GM23338 (cell line): Measurements from ENCODE around the gene ONECUT3.

Experiments used
- CREB1 ChIP-seq: fragments of 250-450 bp; sonication (Bioruptor Pico); IDR thresholded peaks from 2 replicates; pipeline ENCODE4 v1.5.0; 2020; ENCODE audit warnings: low read depth, mild to moderate bottlenecking, moderate library complexity
- CTCF ChIP-seq, 2 experiments: fragments of 200-600 bp in 1 of 2; sonication (generic) in 1 of 2; conservative IDR thresholded peaks; 2 replicates each; pipeline versions ENCODE4 v1.5.1 to v1.6.1; 2016 to 2017; ENCODE audit warnings: antibody characterized with exemption in 2 of 2, low read depth in 2 of 2, mild to moderate bottlenecking in 2 of 2, moderate library complexity in 1 of 2
- ETS1 ChIP-seq: IDR thresholded peaks from 2 replicates; pipeline ENCODE4 v1.6.1; 2016; ENCODE audit warnings: antibody characterized with exemption
- EZH2 ChIP-seq: fragments of 200-600 bp; sonication (generic); IDR thresholded peaks from one replicate; pipeline ENCODE4 v1.8.0; 2017; ENCODE audit warnings: antibody characterized with exemption, mild to moderate bottlenecking, low read depth; ENCODE audit not compliant: unreplicated experiment
- EZH2phosphoT487 ChIP-seq: fragments of 200-600 bp; sonication (generic); IDR thresholded peaks from one replicate; pipeline ENCODE4 v1.8.1; 2018; ENCODE audit warnings: antibody characterized with exemption; ENCODE audit not compliant: unreplicated experiment
- JUNB ChIP-seq: IDR thresholded peaks from one replicate; pipeline ENCODE4 v1.6.1; 2016; ENCODE audit warnings: antibody characterized with exemption; ENCODE audit not compliant: unreplicated experiment
- NANOG ChIP-seq: IDR thresholded peaks from 2 replicates; pipeline ENCODE4 v1.6.1; 2016; ENCODE audit warnings: antibody characterized with exemption, borderline replicate concordance
- POLR2AphosphoS5 ChIP-seq: IDR thresholded peaks from 2 replicates; pipeline ENCODE4 v1.6.1; 2016; ENCODE audit warnings: antibody characterized with exemption, low read depth
- REST ChIP-seq: IDR thresholded peaks from one replicate; pipeline ENCODE4 v1.6.1; 2018; ENCODE audit warnings: antibody characterized with exemption; ENCODE audit not compliant: unreplicated experiment
- STAT1 ChIP-seq: IDR thresholded peaks from one replicate; pipeline ENCODE4 v1.6.1; 2016; ENCODE audit warnings: antibody characterized with exemption; ENCODE audit not compliant: unreplicated experiment
- ZNF114 ChIP-seq: fragments of 250-450 bp; sonication (Bioruptor Pico); IDR thresholded peaks from 2 replicates; pipeline ENCODE4 v1.5.0; 2020; ENCODE audit warnings: mild to moderate bottlenecking, moderate library complexity
- ZNF462 ChIP-seq: fragments of 250-450 bp; sonication (Bioruptor Pico); IDR thresholded peaks from 2 replicates; pipeline ENCODE4 v1.5.0; 2020; ENCODE audit warnings: mild to moderate bottlenecking, moderate library complexity

GRCh38 chr19:1713170-1713569 is 40.1 kb upstream of the ONECUT3 start:
- TF ChIP-seq EZH2 (no peak), POLR2AphosphoS5 (no peak), NANOG (no peak), EZH2phosphoT487 (no peak), CTCF (conservative IDR thresholded peaks at IDR 0.05; ENCODE audit: low read depth in 2 of 2) (no peak), JUNB (no peak), REST (no peak), ETS1 (no peak), STAT1 (no peak), ZNF462 (CRISPR knock-in tag) (no peak), CREB1 (CRISPR knock-in tag) (no peak), ZNF114 (CRISPR knock-in tag) (no peak)
